Suprapubic skin (tissue), 4 donors: ENCODE measurements around the gene TBX19. TPM values are rescaled to one million over a fixed set of nuclear protein-coding genes. Genes with fewer than 3 reads are reported as not detected.

Experiments
- DNase-seq, 2 donors: peaks; one replicate each; pipeline ENCODE4 v3.0.0-alpha.2; 2019; ENCODE audit warnings: low spot score in 2 of 2
- H3K27ac ChIP-seq: fragments of 200-600 bp; sonication (generic); one replicate; pipeline ENCODE4 v1.5.1; 2019
- H3K27me3 ChIP-seq: fragments of 200-600 bp; sonication (generic); one replicate; pipeline ENCODE4 v1.5.1; 2019
- H3K36me3 ChIP-seq: fragments of 200-600 bp; sonication (generic); one replicate; pipeline ENCODE4 v1.5.1; 2019
- H3K4me1 ChIP-seq: fragments of 200-600 bp; sonication (generic); one replicate; pipeline ENCODE4 v1.5.1; 2019
- H3K4me3 ChIP-seq: fragments of 200-600 bp; sonication (generic); one replicate; pipeline ENCODE4 v1.5.1; 2019; ENCODE audit warnings: mild to moderate bottlenecking
- H3K9me3 ChIP-seq: fragments of 200-600 bp; sonication (generic); one replicate; pipeline ENCODE4 v1.5.1; 2019
- EP300 ChIP-seq: sonication (generic); formaldehyde crosslinking; IDR thresholded peaks from one replicate; pipeline ENCODE4 v1.6.1; 2017; ENCODE audit warnings: antibody characterized with exemption
- POLR2A ChIP-seq, 2 donors: fragments of 450-650 bp; IDR thresholded peaks; one replicate each; pipeline ENCODE4 v1.6.1; 2017; ENCODE audit warnings: antibody characterized with exemption in 2 of 2, mild to moderate bottlenecking in 2 of 2, moderate library complexity in 2 of 2
- POLR2AphosphoS5 ChIP-seq, 3 donors: sonication (generic); formaldehyde crosslinking; IDR thresholded peaks; one replicate each; pipeline ENCODE4 v1.6.1; 2017; ENCODE audit warnings: antibody characterized with exemption in 3 of 3
- WGBS: methylation state at CpG from one replicate; pipeline ENCODE4 v1.1.5; 2018; 5-methylcytosine and 5-hydroxymethylcytosine counted together
- total RNA-seq, 4 donors: library from RNA; depleted of rRNA; stranded (reverse); fragments of >200 nt; gene quantifications; one replicate each; pipeline ENCODE4 v1.1.0, GENCODE V29; 2016
- TF ChIP-seq, protein P1 (sequence below), 2 donors: fragments of 200-600 bp in 1 of 2; fragments of 450-650 bp in 1 of 2; sonication (generic) in 1 of 2; IDR thresholded peaks; one replicate each; pipeline ENCODE4 v1.5.1; 2016 to 2019; ENCODE audit warnings: antibody characterized with exemption in 2 of 2, mild to moderate bottlenecking in 1 of 2, moderate library complexity in 1 of 2

TBX19 gene
- total RNA-seq, 4 donors from 2014 or later = 1.8 to 6.7 (median 2.8) TPM

DNA sequence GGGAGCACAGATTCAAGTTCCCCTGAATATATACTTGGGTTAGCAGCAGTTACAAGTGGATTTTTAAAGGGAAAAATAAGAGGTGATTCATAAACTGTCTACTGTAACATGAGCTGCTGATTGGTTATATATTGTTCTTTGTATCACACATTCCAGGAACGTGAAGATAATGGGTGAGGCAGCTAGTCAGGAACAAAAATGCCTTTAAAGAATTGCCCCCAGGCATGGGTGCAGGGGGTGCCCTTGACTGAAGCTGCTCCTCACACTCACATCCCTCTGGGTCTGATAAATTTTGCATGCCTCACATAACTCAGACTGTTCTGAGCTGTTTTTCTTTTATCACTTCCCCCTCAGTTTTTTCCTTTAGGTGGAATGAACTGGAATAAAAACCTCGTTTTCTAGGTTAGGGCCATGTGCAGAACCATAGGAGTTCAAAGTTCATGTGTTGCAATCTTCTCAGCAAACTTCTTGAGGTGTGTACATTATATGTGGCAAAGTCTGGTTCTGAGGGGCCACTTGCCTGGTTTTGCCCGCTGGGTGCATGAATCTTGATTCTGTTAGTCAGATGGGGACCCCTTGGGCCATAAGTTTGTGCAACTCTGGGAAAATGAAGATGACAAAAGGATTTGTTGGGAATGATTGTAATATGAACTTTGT, 21.1 kb downstream of the TBX19 start:
- H3K27me3 ChIP-seq = no peaks in the 10 kb centered on the region
- no peaks in the 10 kb centered on the region for H3K4me1 ChIP-seq
- no peak for DNase-seq
- no peak overlapping the region for H3K4me3 ChIP-seq
- no peak overlapping the region for H3K27ac ChIP-seq
- H3K9me3 ChIP-seq = no peaks in the 10 kb centered on the region
- WGBS = 49% methylated on average over 3 of the region's 3 CpGs
- H3K36me3 ChIP-seq = peaks cover 6% of the 10 kb centered on the region
- TF ChIP-seq POLR2A (IDR thresholded peaks at IDR 0.05) (no peak), POLR2AphosphoS5 (IDR thresholded peaks at IDR 0.05) (no peak)
- TF ChIP-seq, protein P1, sequence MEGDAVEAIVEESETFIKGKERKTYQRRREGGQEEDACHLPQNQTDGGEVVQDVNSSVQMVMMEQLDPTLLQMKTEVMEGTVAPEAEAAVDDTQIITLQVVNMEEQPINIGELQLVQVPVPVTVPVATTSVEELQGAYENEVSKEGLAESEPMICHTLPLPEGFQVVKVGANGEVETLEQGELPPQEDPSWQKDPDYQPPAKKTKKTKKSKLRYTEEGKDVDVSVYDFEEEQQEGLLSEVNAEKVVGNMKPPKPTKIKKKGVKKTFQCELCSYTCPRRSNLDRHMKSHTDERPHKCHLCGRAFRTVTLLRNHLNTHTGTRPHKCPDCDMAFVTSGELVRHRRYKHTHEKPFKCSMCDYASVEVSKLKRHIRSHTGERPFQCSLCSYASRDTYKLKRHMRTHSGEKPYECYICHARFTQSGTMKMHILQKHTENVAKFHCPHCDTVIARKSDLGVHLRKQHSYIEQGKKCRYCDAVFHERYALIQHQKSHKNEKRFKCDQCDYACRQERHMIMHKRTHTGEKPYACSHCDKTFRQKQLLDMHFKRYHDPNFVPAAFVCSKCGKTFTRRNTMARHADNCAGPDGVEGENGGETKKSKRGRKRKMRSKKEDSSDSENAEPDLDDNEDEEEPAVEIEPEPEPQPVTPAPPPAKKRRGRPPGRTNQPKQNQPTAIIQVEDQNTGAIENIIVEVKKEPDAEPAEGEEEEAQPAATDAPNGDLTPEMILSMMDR (IDR thresholded peaks at IDR 0.05) = no peak

DNA sequence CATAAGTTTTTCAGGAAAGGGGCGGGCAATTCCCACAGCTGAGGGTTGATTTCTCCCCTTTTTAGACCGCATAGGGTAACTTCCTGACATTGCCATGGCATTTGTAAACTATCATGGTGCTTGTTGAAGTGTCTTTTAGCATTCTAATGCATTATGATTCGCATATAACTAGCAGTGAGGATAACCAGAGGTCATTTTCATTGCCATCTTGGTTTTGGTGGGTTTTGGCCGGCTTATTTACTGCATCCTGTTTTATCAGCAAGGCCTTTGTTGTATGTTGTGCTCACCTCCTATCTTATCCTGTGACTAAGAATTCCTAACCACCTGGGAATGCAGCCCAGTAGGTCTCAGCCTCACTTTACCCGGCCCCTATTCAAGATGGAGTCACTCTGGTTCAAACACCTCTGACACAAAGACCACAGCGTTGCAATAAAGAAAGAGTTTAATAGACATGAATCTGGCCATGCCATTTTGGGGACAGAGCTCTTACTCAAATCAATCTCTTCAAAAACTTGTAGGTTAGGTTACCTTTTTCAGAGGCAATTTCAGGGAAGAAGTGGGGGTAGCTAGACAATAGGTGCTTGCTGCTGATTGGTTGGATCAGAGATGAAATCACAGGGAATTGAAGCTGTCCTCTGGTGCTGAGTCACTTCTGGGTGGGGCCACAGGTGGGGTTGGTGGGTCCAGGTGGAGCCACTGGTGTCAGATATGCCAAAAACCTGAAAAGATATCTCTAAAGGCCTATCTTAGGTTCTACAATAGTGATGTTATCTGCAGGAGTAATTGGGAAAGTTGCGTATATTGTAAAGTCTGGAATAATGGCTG, 23.3 kb downstream of the TBX19 start:
- 81% methylated on average over 7 of the region's 7 CpGs for WGBS
- TF ChIP-seq, protein P1 (IDR thresholded peaks at IDR 0.05) = no peak
- no peak for TF ChIP-seq POLR2AphosphoS5 (IDR thresholded peaks at IDR 0.05)
- TF ChIP-seq EP300 = no peak
- no peak for TF ChIP-seq POLR2A (IDR thresholded peaks at IDR 0.05)

DNA sequence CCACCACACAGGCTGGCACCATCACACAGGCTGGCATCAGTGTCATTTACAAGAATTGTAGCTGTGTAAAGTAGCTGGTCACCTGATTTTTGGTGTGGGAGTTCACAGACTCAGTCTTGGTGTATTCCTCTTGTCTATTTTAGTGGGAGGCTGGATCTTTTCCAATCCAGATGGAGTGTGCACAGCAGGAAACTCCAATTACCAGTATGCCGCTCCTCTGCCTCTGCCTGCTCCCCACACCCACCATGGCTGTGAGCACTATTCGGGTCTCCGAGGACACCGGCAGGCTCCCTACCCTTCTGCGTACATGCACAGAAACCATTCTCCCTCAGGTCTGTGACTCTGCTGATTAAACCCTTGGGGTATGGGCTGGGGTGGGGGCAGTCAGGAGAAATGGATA, 24.2 kb downstream of the TBX19 start:
- no peak overlapping the region for H3K27ac ChIP-seq
- H3K4me1 ChIP-seq = no peaks in the 10 kb centered on the region
- H3K27me3 ChIP-seq = no peaks in the 10 kb centered on the region
- TF ChIP-seq, protein P1 (IDR thresholded peaks at IDR 0.05) = no peak
- TF ChIP-seq EP300 (no peak), POLR2A (IDR thresholded peaks at IDR 0.05) (no peak)
- no peak for DNase-seq
- H3K36me3 ChIP-seq = peaks cover 22% of the 10 kb centered on the region
- 90% methylated on average over 5 of the region's 5 CpGs for WGBS
- no peak overlapping the region for H3K4me3 ChIP-seq
- no peaks in the 10 kb centered on the region for H3K9me3 ChIP-seq

More for the DNA sequence above, 23.3 kb downstream of the TBX19 start:
- no peaks in the 10 kb centered on the region for H3K27me3 ChIP-seq
- H3K27ac ChIP-seq = no peak overlapping the region
- no peak for DNase-seq
- H3K4me1 ChIP-seq = no peaks in the 10 kb centered on the region
- H3K9me3 ChIP-seq = no peaks in the 10 kb centered on the region
- H3K4me3 ChIP-seq = no peak overlapping the region
- H3K36me3 ChIP-seq = peaks cover 15% of the 10 kb centered on the region

DNA sequence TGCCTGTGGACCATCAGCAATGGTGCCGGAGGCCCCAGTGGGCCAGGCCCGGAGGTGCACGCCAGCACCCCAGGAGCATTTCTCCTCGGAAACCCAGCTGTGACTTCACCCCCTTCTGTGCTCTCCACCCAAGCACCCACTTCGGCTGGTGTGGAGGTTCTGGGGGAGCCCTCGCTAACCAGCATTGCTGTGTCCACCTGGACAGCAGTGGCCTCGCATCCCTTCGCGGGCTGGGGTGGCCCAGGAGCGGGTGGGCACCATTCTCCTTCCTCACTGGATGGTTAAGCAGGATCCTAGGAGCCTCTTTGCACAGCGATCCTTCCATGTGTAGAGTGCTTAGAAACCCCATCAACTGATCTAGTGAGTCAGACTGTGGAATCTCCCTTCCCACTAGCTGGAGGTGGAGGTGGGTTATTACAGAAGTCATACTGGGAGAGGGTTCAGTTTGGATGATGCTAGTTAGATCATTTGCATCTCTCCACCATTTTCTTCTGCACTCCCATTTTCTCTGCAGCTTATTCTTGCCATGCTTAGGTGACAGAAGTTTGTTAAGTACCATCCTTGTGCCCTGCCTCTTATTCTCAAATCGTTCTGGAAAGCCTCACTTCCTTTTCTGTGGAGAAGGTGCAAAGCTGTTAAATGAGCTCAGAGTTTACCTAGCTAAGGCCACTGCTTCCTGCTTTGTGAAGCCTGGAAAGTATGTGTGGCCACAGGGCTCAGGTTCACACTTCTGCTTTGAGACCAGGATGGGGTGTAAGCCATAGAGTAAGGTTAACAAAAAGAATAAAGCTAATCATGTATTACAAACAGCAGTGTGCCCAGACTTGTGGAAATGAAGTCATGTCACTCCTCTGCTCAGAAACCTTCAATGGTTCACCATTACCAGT, 32.3 kb downstream of the TBX19 start:
- TF ChIP-seq EP300 (no peak), POLR2A (IDR thresholded peaks at IDR 0.05) (no peak), POLR2AphosphoS5 (IDR thresholded peaks at IDR 0.05) (no peak)
- TF ChIP-seq, protein P1 (IDR thresholded peaks at IDR 0.05) = no peak
- Histone ChIP-seq H3K4me1 (no peaks in the 10 kb centered on the region), H3K27ac (no peak overlapping the region)

More for the DNA sequence above, 32.3 kb downstream of the TBX19 start:
- Histone ChIP-seq H3K36me3 (peaks cover 29% of the 10 kb centered on the region), H3K27me3 (no peaks in the 10 kb centered on the region), H3K4me3 (no peak overlapping the region), H3K9me3 (no peaks in the 10 kb centered on the region)
- DNase-seq = no peak
- 91% methylated on average over 8 of the region's 12 CpGs for WGBS
